GM21737 (cell line): ENCODE results near the gene MRPL18.

Experiments
- ATAC-seq: cut with Tn5 transposase; IDR thresholded peaks from one replicate; pipeline ENCODE4 v1.9.1; 2021; ENCODE audit warnings: mild to moderate bottlenecking, moderate library complexity; ENCODE audit not compliant: unreplicated experiment

The MRPL18 gene

DNA sequence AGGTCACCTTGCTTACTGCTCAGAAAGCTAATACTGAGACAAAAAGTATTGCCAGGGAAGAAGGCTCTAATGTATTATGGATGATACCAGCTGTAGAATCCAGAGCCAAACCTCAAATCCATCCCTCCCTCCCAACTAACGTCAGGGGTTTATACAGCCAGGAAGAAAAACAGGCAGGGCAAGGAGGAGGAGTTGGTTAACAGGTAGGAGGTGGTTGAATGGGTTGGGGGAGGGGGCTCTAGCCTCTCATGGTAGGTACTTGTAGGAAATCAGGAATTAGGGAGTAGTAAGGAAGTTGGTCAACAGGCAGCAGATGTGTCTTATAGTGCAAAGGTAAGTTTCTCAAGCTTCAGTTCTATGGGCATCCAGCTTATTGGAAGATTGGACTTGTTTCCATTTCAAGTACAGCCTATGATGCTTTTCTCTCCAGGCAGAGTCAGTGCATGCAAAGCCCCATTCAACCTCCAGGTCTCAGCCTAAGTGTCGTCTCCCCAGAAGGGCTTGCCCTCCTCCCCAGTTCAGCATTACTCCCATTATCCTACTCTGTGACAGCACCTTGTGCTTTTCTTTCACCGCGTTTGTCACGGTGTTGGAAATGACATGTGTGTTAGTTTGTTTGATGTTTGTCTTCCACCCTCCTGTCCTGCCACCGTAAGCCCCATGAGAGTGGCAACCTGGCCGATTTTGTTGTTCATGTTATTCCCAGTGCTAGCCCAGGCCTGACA lies 47.9 kb downstream of the MRPL18 start:
- no peak for ATAC-seq

DNA sequence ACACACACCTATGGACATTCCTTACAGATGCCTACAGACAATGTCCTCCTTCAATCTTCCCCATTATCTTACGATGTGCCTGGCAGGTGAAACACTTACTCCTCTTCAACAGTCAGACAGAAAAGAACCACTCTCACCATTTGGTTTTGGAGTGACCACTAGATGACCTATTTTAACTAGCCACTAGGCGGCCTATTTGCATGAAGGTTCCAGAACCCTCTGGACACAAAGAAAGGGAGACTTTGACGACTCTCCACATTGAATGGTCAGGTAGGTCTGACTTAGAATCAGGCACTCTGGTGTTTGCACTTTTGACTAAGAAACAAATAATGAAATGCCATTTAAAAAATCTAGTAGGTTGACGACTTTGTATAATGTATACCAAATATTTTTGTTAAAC lies 51.8 kb downstream of the MRPL18 start:
- ATAC-seq = no peak

DNA sequence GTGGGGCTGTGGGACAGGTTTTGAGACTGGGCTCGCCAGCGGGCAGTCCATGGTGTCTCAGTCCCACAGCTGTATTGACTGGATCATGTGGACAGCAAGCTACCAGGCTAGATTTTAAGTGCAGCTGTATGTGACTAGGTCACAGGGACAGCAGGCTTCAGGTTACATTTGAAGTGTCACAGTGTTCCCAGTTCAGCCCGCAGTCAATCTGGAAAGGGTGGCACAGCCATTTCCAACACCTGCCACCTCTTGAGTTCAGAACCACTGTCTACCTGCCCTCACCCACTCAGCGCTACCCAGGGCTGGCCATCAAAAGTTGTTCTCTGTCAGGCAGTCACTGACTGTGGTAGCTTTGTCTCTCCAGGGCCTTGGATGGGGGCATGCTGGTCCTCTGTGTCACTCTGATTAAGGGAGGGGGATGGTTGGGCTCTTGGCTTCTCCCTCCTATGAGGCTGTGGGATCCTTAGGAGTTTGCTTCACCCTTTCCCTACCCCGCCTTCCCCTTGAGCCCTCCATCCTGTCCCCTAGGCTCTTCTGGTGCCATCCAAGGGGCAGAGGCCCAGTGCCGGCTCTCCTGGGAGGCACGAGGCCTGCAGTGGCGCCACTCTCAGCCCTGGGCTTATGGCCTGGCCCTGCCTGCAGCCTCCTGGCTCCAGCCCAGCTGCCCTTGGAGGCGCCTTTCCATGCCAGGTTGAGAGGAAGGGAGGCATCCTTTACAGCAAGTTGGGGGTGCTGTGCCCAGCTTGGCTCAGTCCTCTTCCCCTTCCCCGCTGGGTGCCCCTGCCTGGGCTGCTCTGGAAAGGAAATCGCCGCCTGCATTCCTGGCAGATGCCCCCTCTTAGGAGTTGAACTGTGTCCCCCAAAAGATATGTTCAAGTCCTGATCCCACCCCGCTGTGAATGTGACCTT lies 54.7 kb downstream of the MRPL18 start:
- no peak for ATAC-seq
